ENCODE results near the gene MYO3B.
A peak's percentile ranks its signal among the peaks of the same experiment; 100 is the strongest.

MYO3B gene

GRCh38 chr2:170314744-170315447 is 136.9 kb downstream of the MYO3B start:
- FAIRE-seq, result no peak
- TF ChIP-seq POLR2AphosphoS5 (IDR thresholded peaks at IDR 0.05; ENCODE audit: low read depth, low read length) (no peak), POU2F2 (IDR thresholded peaks at IDR 0.05; ENCODE audit: low read depth, low read length) (no peak), POLR2A (IDR thresholded peaks at IDR 0.05; ENCODE audit: low read depth, low read length) (no peak), PAX5 (IDR thresholded peaks at IDR 0.05; ENCODE audit: insufficient read depth, low read length, severe bottlenecking) (no peak), SPI1 (IDR thresholded peaks at IDR 0.05; ENCODE audit: low read depth, low read length) (no peak), TAF1 (IDR thresholded peaks at IDR 0.05; ENCODE audit: low read depth, low read length) (no peak)
- DNase-seq (ENCODE audit: insufficient read length, low spot score), result no peak

- DNase-seq (ENCODE audit: insufficient read length, low spot score), result no peak
- no peak for TF ChIP-seq POLR2AphosphoS5 (IDR thresholded peaks at IDR 0.05; ENCODE audit: low read depth, low read length)
- TF ChIP-seq POU2F2 (IDR thresholded peaks at IDR 0.05; ENCODE audit: low read depth, low read length), result no peak
- no peak for TF ChIP-seq TAF1 (IDR thresholded peaks at IDR 0.05; ENCODE audit: low read depth, low read length)
- TF ChIP-seq PAX5 (IDR thresholded peaks at IDR 0.05; ENCODE audit: insufficient read depth, low read length, severe bottlenecking), result no peak
- no peak for TF ChIP-seq SPI1 (IDR thresholded peaks at IDR 0.05; ENCODE audit: low read depth, low read length)
- no peak for TF ChIP-seq POLR2A (IDR thresholded peaks at IDR 0.05; ENCODE audit: low read depth, low read length)
- FAIRE-seq, result no peak
Observed at GRCh38 chr2:170320948-170321347, 143.0 kb downstream of the MYO3B start.

GRCh38 chr2:170321526-170321925 is 143.6 kb downstream of the MYO3B start:
- DNase-seq (ENCODE audit: insufficient read length, low spot score) (no peak), FAIRE-seq (no peak)
- TF ChIP-seq TAF1 (IDR thresholded peaks at IDR 0.05; ENCODE audit: low read depth, low read length), result no peak
- TF ChIP-seq SPI1 (IDR thresholded peaks at IDR 0.05; ENCODE audit: low read depth, low read length), result no peak
- TF ChIP-seq POLR2A (IDR thresholded peaks at IDR 0.05; ENCODE audit: low read depth, low read length), result no peak
- no peak for TF ChIP-seq POU2F2 (IDR thresholded peaks at IDR 0.05; ENCODE audit: low read depth, low read length)
- no peak for TF ChIP-seq PAX5 (IDR thresholded peaks at IDR 0.05; ENCODE audit: insufficient read depth, low read length, severe bottlenecking)
- TF ChIP-seq POLR2AphosphoS5 (IDR thresholded peaks at IDR 0.05; ENCODE audit: low read depth, low read length), result no peak

- no peak for DNase-seq (ENCODE audit: insufficient read length, low spot score)
Observed at GRCh38 chr2:170322140-170322766, 144.3 kb downstream of the MYO3B start.

GRCh38 chr2:170323743-170324142 is 145.8 kb downstream of the MYO3B start:
- no peak for FAIRE-seq
- no peak for DNase-seq (ENCODE audit: insufficient read length, low spot score)
- TF ChIP-seq PAX5 (IDR thresholded peaks at IDR 0.05; ENCODE audit: insufficient read depth, low read length, severe bottlenecking) (no peak), POU2F2 (IDR thresholded peaks at IDR 0.05; ENCODE audit: low read depth, low read length) (no peak), SPI1 (IDR thresholded peaks at IDR 0.05; ENCODE audit: low read depth, low read length) (no peak)

More at GRCh38 chr2:170322140-170322766, 144.3 kb downstream of the MYO3B start:
- TF ChIP-seq SPI1 (IDR thresholded peaks at IDR 0.05; ENCODE audit: low read depth, low read length) (no peak), POLR2A (IDR thresholded peaks at IDR 0.05; ENCODE audit: low read depth, low read length) (no peak), PAX5 (IDR thresholded peaks at IDR 0.05; ENCODE audit: insufficient read depth, low read length, severe bottlenecking) (no peak), TAF1 (IDR thresholded peaks at IDR 0.05; ENCODE audit: low read depth, low read length) (no peak), POLR2AphosphoS5 (IDR thresholded peaks at IDR 0.05; ENCODE audit: low read depth, low read length) (no peak), POU2F2 (IDR thresholded peaks at IDR 0.05; ENCODE audit: low read depth, low read length) (no peak)
- FAIRE-seq, result no peak

GRCh38 chr2:170324640-170325046 is 146.7 kb downstream of the MYO3B start:
- peak; percentile 95 for FAIRE-seq
- no peak for TF ChIP-seq PAX5 (IDR thresholded peaks at IDR 0.05; ENCODE audit: insufficient read depth, low read length, severe bottlenecking)
- no peak for TF ChIP-seq TAF1 (IDR thresholded peaks at IDR 0.05; ENCODE audit: low read depth, low read length)
- no peak for TF ChIP-seq SPI1 (IDR thresholded peaks at IDR 0.05; ENCODE audit: low read depth, low read length)
- peak; percentile 6 for DNase-seq (ENCODE audit: insufficient read length, low spot score)

GRCh38 chr2:170330881-170331280 is 152.9 kb downstream of the MYO3B start:
- DNase-seq (ENCODE audit: insufficient read length, low spot score) (no peak), FAIRE-seq (no peak)

GRCh38 chr2:170332676-170333402 is 154.9 kb downstream of the MYO3B start:
- DNase-seq (ENCODE audit: insufficient read length, low spot score) (no peak), FAIRE-seq (no peak)
- TF ChIP-seq POLR2AphosphoS5 (IDR thresholded peaks at IDR 0.05; ENCODE audit: low read depth, low read length) (no peak), POU2F2 (IDR thresholded peaks at IDR 0.05; ENCODE audit: low read depth, low read length) (no peak), POLR2A (IDR thresholded peaks at IDR 0.05; ENCODE audit: low read depth, low read length) (no peak), SPI1 (IDR thresholded peaks at IDR 0.05; ENCODE audit: low read depth, low read length) (no peak), PAX5 (IDR thresholded peaks at IDR 0.05; ENCODE audit: insufficient read depth, low read length, severe bottlenecking) (no peak), TAF1 (IDR thresholded peaks at IDR 0.05; ENCODE audit: low read depth, low read length) (no peak)

More at GRCh38 chr2:170330881-170331280, 152.9 kb downstream of the MYO3B start:
- TF ChIP-seq POU2F2 (IDR thresholded peaks at IDR 0.05; ENCODE audit: low read depth, low read length) (no peak), POLR2A (IDR thresholded peaks at IDR 0.05; ENCODE audit: low read depth, low read length) (no peak), PAX5 (IDR thresholded peaks at IDR 0.05; ENCODE audit: insufficient read depth, low read length, severe bottlenecking) (no peak), SPI1 (IDR thresholded peaks at IDR 0.05; ENCODE audit: low read depth, low read length) (no peak), POLR2AphosphoS5 (IDR thresholded peaks at IDR 0.05; ENCODE audit: low read depth, low read length) (no peak), TAF1 (IDR thresholded peaks at IDR 0.05; ENCODE audit: low read depth, low read length) (no peak)

- TF ChIP-seq SPI1 (IDR thresholded peaks at IDR 0.05; ENCODE audit: low read depth, low read length) (no peak), POLR2AphosphoS5 (IDR thresholded peaks at IDR 0.05; ENCODE audit: low read depth, low read length) (no peak), PAX5 (IDR thresholded peaks at IDR 0.05; ENCODE audit: insufficient read depth, low read length, severe bottlenecking) (no peak), TAF1 (IDR thresholded peaks at IDR 0.05; ENCODE audit: low read depth, low read length) (no peak), POLR2A (IDR thresholded peaks at IDR 0.05; ENCODE audit: low read depth, low read length) (no peak), POU2F2 (IDR thresholded peaks at IDR 0.05; ENCODE audit: low read depth, low read length) (no peak)
- FAIRE-seq, result peak; percentile 23
- no peak for DNase-seq (ENCODE audit: insufficient read length, low spot score)
Observed at GRCh38 chr2:170335351-170335750, 157.4 kb downstream of the MYO3B start.

All from GM12891 (cell line).